Right lobe of liver (tissue), 4 donors: Measurements from ENCODE around the gene PKP4.

Experiments
- POLR2A ChIP-seq: fragments of 450-650 bp; IDR thresholded peaks from one replicate; pipeline ENCODE4 v1.6.1; 2017; ENCODE audit warnings: antibody characterized with exemption, mild to moderate bottlenecking
- TF ChIP-seq, protein P1 (sequence below), 4 donors: fragments of 200-600 bp in 3 of 4; fragments of 450-650 bp in 1 of 4; IDR thresholded peaks; one replicate each; pipeline versions ENCODE4 v1.5.1 to v1.8.0; 2016 to 2022; ENCODE audit warnings: antibody characterized with exemption in 4 of 4, mild to moderate bottlenecking in 2 of 4
- donor health status: DM: no; HTN: no; CAD: no.
- donor health status: DM: no; HTN: no; CAD: no.
- donor health status: DM: no; HTN: yes; CAD: no.

DNA sequence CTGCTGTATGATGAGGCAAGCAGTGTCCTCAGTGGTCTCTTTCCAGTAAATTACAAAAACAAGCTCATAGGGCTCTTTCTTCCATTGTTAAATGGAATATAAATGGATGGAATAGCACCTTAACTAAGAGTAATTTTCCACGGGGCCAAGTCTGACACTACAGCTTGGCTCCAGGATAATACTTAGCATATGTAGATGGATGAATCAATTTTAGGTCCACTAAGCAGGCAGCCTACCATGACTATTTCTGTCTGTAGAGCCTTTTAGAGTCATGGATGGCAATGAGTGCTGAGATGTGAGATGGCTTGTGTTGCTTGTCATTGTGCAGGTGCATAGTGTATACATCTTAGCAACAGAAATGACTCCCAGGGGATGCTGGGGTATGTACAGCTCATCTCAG is 125.9 kb downstream of the PKP4 start:
- TF ChIP-seq POLR2A: no peak
- TF ChIP-seq, protein P1, sequence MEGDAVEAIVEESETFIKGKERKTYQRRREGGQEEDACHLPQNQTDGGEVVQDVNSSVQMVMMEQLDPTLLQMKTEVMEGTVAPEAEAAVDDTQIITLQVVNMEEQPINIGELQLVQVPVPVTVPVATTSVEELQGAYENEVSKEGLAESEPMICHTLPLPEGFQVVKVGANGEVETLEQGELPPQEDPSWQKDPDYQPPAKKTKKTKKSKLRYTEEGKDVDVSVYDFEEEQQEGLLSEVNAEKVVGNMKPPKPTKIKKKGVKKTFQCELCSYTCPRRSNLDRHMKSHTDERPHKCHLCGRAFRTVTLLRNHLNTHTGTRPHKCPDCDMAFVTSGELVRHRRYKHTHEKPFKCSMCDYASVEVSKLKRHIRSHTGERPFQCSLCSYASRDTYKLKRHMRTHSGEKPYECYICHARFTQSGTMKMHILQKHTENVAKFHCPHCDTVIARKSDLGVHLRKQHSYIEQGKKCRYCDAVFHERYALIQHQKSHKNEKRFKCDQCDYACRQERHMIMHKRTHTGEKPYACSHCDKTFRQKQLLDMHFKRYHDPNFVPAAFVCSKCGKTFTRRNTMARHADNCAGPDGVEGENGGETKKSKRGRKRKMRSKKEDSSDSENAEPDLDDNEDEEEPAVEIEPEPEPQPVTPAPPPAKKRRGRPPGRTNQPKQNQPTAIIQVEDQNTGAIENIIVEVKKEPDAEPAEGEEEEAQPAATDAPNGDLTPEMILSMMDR (IDR thresholded peaks at IDR 0.05): no peak
